ENCODE results near the gene MYEOV.
A peak's percentile ranks its signal among the peaks of the same experiment; 100 is the strongest.

MYEOV gene

DNA sequence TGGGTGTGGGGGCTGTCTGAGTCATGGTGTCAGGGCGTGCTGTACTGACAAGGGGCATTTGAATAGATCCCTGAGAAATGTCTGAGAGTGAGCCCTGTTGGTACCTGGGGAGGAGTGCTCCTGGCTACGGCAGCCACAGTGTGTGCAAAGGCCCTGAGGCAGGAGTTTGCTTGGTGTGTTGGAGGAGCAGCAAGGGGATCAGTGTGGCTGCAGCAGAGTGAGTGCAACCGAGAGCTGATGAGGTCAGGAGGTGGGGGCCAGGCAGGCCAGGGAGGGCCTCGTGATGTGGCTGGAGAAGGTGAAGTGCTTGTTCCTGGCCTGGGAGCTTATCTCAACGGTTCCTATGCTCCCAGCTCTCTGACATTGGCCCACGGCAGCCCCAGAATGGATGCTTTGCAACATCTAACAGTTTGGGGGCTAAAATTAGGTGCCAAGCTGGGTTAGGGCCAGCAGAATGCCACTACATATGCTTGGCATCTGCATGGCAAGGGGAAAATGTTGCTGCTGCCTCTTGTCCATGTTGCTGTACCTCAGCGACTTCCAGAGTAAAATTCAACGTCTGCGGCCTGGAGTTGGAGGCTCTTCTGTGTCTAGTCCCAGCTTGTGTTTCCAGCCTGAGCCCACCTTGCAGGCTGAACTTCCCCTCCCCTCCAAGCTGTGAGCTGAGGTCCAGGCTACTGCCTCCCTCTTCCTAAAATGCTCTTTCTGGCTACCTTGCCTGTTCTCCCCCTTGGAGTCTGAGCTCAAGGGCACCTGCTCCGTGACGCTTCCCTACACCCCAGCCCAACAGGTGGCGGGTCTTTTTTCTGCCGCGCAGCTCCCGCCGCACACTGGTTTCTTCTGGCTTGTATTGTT is 48.2 kb upstream of the MYEOV start:
- TF ChIP-seq ZNF623 (tag by site-specific recombination; IDR thresholded peaks at IDR 0.05) (peak; percentile 80), ZNF561 (tag by site-specific recombination; IDR thresholded peaks at IDR 0.05; ENCODE audit: borderline replicate concordance) (no peak), ZNF585B (tag by site-specific recombination; IDR thresholded peaks at IDR 0.05) (no peak), ZBTB21 (tag by site-specific recombination; IDR thresholded peaks at IDR 0.05) (no peak), ZNF302 (tag by site-specific recombination; IDR thresholded peaks at IDR 0.05; ENCODE audit: low read depth) (no peak)
- CTCF ChIA-PET = no interaction called here
- POLR2A ChIA-PET = no interaction called here

DNA sequence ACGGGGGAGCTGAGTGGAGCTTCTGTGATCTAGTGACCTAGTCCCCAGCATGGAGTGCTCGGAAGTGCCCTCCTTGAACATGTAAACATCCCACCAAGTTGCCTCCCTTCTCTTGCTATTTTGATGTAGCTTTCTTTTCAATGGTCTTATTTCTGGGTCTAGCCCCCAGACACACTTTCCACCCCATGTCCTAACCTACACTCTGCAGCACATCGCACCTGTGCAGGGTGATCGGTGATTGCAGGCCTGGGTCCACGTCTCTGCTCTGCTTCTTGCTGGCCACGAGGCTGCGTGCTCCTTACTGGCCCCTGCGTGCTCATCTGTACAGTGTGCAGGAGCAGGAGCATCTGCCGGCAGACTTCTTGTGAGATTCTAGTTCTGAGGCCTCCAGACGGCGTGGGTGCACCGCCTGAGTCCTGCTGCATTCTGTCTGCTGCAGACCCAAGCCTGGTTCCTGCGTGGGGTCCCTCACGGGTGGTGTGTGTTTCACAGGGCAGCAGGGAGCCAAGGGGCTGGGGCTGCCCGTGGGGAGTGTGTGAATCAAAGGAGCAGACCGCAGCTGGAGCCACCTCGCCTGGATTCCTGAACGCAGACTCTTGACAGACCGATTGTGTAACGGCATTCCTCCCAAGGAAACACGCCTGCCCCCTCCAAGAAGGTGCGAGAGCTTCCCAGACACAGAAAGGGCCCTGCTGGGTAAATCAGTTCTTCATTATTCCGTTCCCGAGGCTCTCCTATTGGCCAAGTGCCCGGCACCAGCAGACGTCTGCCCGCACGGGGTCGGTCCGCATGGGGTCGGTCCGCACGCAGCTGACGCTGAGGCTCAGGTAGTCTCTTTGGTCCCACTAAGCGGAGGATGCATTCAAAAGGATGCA is 44.4 kb upstream of the MYEOV start:
- Histone ChIP-seq H3K4me1 (ENCODE audit: control insufficient read depth, insufficient read depth, low read length) (no peaks in the 10 kb centered on the region), H3K36me3 (ENCODE audit: control insufficient read depth in 2 of 2, insufficient read depth in 1 of 2, low read length in 2 of 2) (no peaks in the 10 kb centered on the region), H3K27ac (ENCODE audit: extremely low read depth, low read depth, low read length) (no peak overlapping the region), H3K4me3 (ENCODE audit: low read depth, low read length) (no peak overlapping the region), H3K9me3 (ENCODE audit: control insufficient read depth, insufficient read depth, low read depth, low read length) (no peaks in the 10 kb centered on the region)
- TF ChIP-seq ZNF266 (tag by site-specific recombination; IDR thresholded peaks at IDR 0.05; ENCODE audit: low read depth) = no peak
- TF ChIP-seq ZNF169 (tag by site-specific recombination; IDR thresholded peaks at IDR 0.05) = no peak
- TF ChIP-seq ZNF214 (tag by site-specific recombination; IDR thresholded peaks at IDR 0.05; ENCODE audit: borderline replicate concordance) = no peak
- TF ChIP-seq ZNF791 (tag by site-specific recombination; IDR thresholded peaks at IDR 0.05) = no peak
- TF ChIP-seq ZNF292 (tag by site-specific recombination; IDR thresholded peaks at IDR 0.05; ENCODE audit: borderline replicate concordance, low read depth) = no peak
- TF ChIP-seq, protein P1, sequence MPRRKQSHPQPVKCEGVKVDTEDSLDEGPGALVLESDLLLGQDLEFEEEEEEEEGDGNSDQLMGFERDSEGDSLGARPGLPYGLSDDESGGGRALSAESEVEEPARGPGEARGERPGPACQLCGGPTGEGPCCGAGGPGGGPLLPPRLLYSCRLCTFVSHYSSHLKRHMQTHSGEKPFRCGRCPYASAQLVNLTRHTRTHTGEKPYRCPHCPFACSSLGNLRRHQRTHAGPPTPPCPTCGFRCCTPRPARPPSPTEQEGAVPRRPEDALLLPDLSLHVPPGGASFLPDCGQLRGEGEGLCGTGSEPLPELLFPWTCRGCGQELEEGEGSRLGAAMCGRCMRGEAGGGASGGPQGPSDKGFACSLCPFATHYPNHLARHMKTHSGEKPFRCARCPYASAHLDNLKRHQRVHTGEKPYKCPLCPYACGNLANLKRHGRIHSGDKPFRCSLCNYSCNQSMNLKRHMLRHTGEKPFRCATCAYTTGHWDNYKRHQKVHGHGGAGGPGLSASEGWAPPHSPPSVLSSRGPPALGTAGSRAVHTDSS (tag by site-specific recombination; IDR thresholded peaks at IDR 0.05) = no peak
- no peak for TF ChIP-seq ZNF157 (tag by site-specific recombination; IDR thresholded peaks at IDR 0.05)
- no peak for TF ChIP-seq OVOL3 (tag by site-specific recombination; IDR thresholded peaks at IDR 0.05)
- TF ChIP-seq ZFP37 (tag by site-specific recombination; IDR thresholded peaks at IDR 0.05) = no peak
- TF ChIP-seq KLF10 (tag by site-specific recombination; IDR thresholded peaks at IDR 0.05) = no peak
- no peak for TF ChIP-seq KLF1 (tag by site-specific recombination; IDR thresholded peaks at IDR 0.05)
- TF ChIP-seq ZFP41 (tag by site-specific recombination; IDR thresholded peaks at IDR 0.05; ENCODE audit: borderline replicate concordance) = no peak
- no peak for TF ChIP-seq HOXD13 (CRISPR knock-in tag; IDR thresholded peaks at IDR 0.05; ENCODE audit: borderline replicate concordance)
- TF ChIP-seq ZNF785 (tag by site-specific recombination; IDR thresholded peaks at IDR 0.05) = no peak
- TF ChIP-seq ZNF623 (tag by site-specific recombination; IDR thresholded peaks at IDR 0.05) = no peak
- no peak for TF ChIP-seq ZNF561 (tag by site-specific recombination; IDR thresholded peaks at IDR 0.05; ENCODE audit: borderline replicate concordance)
- TF ChIP-seq ZBTB6 (tag by site-specific recombination; IDR thresholded peaks at IDR 0.05) = no peak
- no peak for TF ChIP-seq ZSCAN16 (tag by site-specific recombination; IDR thresholded peaks at IDR 0.05)
- ChIA-PET POLR2A (no interaction called here), CTCF (interaction anchor here (0.6 kb wide), 1 partner anchor 38 kb away, joined by 3 read pairs; no protein-coding TSS in a partner anchor)

More for the DNA sequence above, 48.2 kb upstream of the MYEOV start:
- Histone ChIP-seq H3K9me3 (ENCODE audit: control insufficient read depth, insufficient read depth, low read depth, low read length) (no peaks in the 10 kb centered on the region), H3K36me3 (ENCODE audit: control insufficient read depth in 2 of 2, insufficient read depth in 1 of 2, low read length in 2 of 2) (no peaks in the 10 kb centered on the region), H3K4me3 (ENCODE audit: low read depth, low read length) (no peak overlapping the region), H3K27ac (ENCODE audit: extremely low read depth, low read depth, low read length) (no peak overlapping the region), H3K4me1 (ENCODE audit: control insufficient read depth, insufficient read depth, low read length) (no peaks in the 10 kb centered on the region)

Data from HEK293 (cell line).